AML-193 (cell line): ENCODE data around the gene CTNND2.

Source experiments
- DNase-seq, 2 experiments: peaks; one replicate each; lab custom pipeline; 2025; lab: John Stamatoyannopoulos, UW

Gene CTNND2

GRCh38 chr5:11311272-11311671, 593.0 kb downstream of the CTNND2 start:
- no peak for DNase-seq

- no peak for DNase-seq
Observed at GRCh38 chr5:11310158-11310557, 594.1 kb downstream of the CTNND2 start.

GRCh38 chr5:11306365-11306764, 597.9 kb downstream of the CTNND2 start:
- DNase-seq = no peak

- no peak for DNase-seq
Observed at GRCh38 chr5:11305245-11305644, 599.0 kb downstream of the CTNND2 start.

GRCh38 chr5:11304641-11305040, 599.6 kb downstream of the CTNND2 start:
- no peak for DNase-seq

GRCh38 chr5:11302663-11303062, 601.6 kb downstream of the CTNND2 start:
- peak; percentile 37 to 50 for DNase-seq

GRCh38 chr5:11301171-11301570, 603.1 kb downstream of the CTNND2 start:
- no peak for DNase-seq

- no peak for DNase-seq
Observed at GRCh38 chr5:11300736-11301135, 603.5 kb downstream of the CTNND2 start.

GRCh38 chr5:11298877-11299276, 605.4 kb downstream of the CTNND2 start:
- DNase-seq = no peak

GRCh38 chr5:11293523-11293922, 610.7 kb downstream of the CTNND2 start:
- no peak for DNase-seq

GRCh38 chr5:11292648-11293356, 611.4 kb downstream of the CTNND2 start:
- DNase-seq = no peak

- no peak for DNase-seq
Observed at GRCh38 chr5:11289733-11290132, 614.5 kb downstream of the CTNND2 start.

- no peak for DNase-seq
Observed at GRCh38 chr5:11289208-11289607, 615.0 kb downstream of the CTNND2 start.

- no peak for DNase-seq
Observed at GRCh38 chr5:11281842-11282241, 622.4 kb downstream of the CTNND2 start.

GRCh38 chr5:11277323-11277722, 626.9 kb downstream of the CTNND2 start:
- no peak for DNase-seq

- no peak for DNase-seq
Observed at GRCh38 chr5:11273180-11273903, 630.9 kb downstream of the CTNND2 start.

- DNase-seq = no peak
Observed at GRCh38 chr5:11269515-11269914, 634.7 kb downstream of the CTNND2 start.

- DNase-seq = no peak
Observed at GRCh38 chr5:11268891-11269290, 635.4 kb downstream of the CTNND2 start.

- DNase-seq = no peak
Observed at GRCh38 chr5:11266331-11266730, 637.9 kb downstream of the CTNND2 start.

- DNase-seq = no peak
Observed at GRCh38 chr5:11261241-11261640, 643.0 kb downstream of the CTNND2 start.

- DNase-seq = no peak
Observed at GRCh38 chr5:11258001-11258400, 646.2 kb downstream of the CTNND2 start.

GRCh38 chr5:11252523-11252922, 651.7 kb downstream of the CTNND2 start:
- no peak for DNase-seq

GRCh38 chr5:11252075-11252474, 652.2 kb downstream of the CTNND2 start:
- DNase-seq = no peak

GRCh38 chr5:11251247-11251646, 653.0 kb downstream of the CTNND2 start:
- DNase-seq = no peak
